Lower leg skin (tissue), 4 donors: ENCODE results near the gene BMP7. TPM values are rescaled to one million over a fixed set of nuclear protein-coding genes. Genes with fewer than 3 reads are reported as not detected.
"Not testable (repeated sequence)": the region's sequence is repeated elsewhere in the genome, so short reads cannot be mapped to it uniquely, and the experiment has no call there.

ENCODE experiments used
- DNase-seq, 2 donors: peaks; one replicate each; pipeline ENCODE4 v3.0.0-alpha.2; 2019; ENCODE audit warnings: low spot score in 2 of 2
- H3K4me3 ChIP-seq: fragments of 200-600 bp; sonication (generic); 2 replicates; pipeline ENCODE4 v1.5.1; 2017; ENCODE audit warnings: mild to moderate bottlenecking, low read depth; ENCODE audit not compliant: poor library complexity, severe bottlenecking
- CTCF ChIP-seq, 3 donors: fragments of 450-650 bp; IDR thresholded peaks; one replicate each; pipeline ENCODE4 v1.5.1; 2016; ENCODE audit warnings: antibody characterized with exemption in 3 of 3, mild to moderate bottlenecking in 3 of 3, moderate library complexity in 2 of 3
- POLR2A ChIP-seq, 2 donors: fragments of 450-650 bp; IDR thresholded peaks; one replicate each; pipeline ENCODE4 v1.6.1; 2016 to 2017; ENCODE audit warnings: antibody characterized with exemption in 2 of 2, mild to moderate bottlenecking in 1 of 2, moderate library complexity in 1 of 2
- WGBS, 2 donors: methylation state at CpG; one replicate each; pipeline ENCODE4 v1.1.5; 2018; 5-methylcytosine and 5-hydroxymethylcytosine counted together
- intact Hi-C: fragments of 100-400 bp; cut with DNase I; formaldehyde crosslinking; loops from one replicate; pipeline ENCODE4 v1.15.0; 2023; ENCODE audit warnings: low total_unique reads
- total RNA-seq, 4 donors: library from RNA; depleted of rRNA; stranded (reverse); fragments of >200 nt; gene quantifications; one replicate each; pipeline ENCODE4 v1.1.0, GENCODE V29; 2016

The BMP7 gene
- total RNA-seq, 4 donors from 2014 or later: 40.5 to 66.3 (median 46.8) TPM

GRCh38 chr20:57244221-57244585, 22.2 kb downstream of the BMP7 start:
- TF ChIP-seq POLR2A (IDR thresholded peaks at IDR 0.05) (no peak), CTCF (IDR thresholded peaks at IDR 0.05) (no peak)
- WGBS, 2 donors: 64 to 76% methylated on average over 7 of the region's 7 CpGs
- H3K4me3 ChIP-seq: no peak overlapping the region
- intact Hi-C loops: no loop called here
- DNase-seq: no peak

- intact Hi-C loops: no loop called here
- no peak overlapping the region for H3K4me3 ChIP-seq
- no peak for TF ChIP-seq CTCF (IDR thresholded peaks at IDR 0.05)
- TF ChIP-seq POLR2A (IDR thresholded peaks at IDR 0.05): no peak
- WGBS, 2 donors: 58 to 70% methylated on average over 17 of the region's 17 CpGs
- no peak for DNase-seq
These were observed 22.8 kb downstream of the BMP7 start for GRCh38 chr20:57243480-57244220.

GRCh38 chr20:57242414-57242813, 24.0 kb downstream of the BMP7 start:
- 60 to 78% methylated on average over 4 of the region's 4 CpGs for WGBS, 2 donors
- DNase-seq: no peak
- intact Hi-C loops: no loop called here

GRCh38 chr20:57241363-57241991, 25.0 kb downstream of the BMP7 start:
- 67 to 70% methylated on average over 6 of the region's 6 CpGs for WGBS, 2 donors
- intact Hi-C loops: no loop called here
- H3K4me3 ChIP-seq: no peak overlapping the region
- DNase-seq: no peak
- no peak for TF ChIP-seq CTCF (IDR thresholded peaks at IDR 0.05)
- TF ChIP-seq POLR2A (IDR thresholded peaks at IDR 0.05): no peak

More at GRCh38 chr20:57242414-57242813, 24.0 kb downstream of the BMP7 start:
- no peak overlapping the region for H3K4me3 ChIP-seq
- TF ChIP-seq POLR2A (IDR thresholded peaks at IDR 0.05): no peak
- TF ChIP-seq CTCF (IDR thresholded peaks at IDR 0.05): no peak

- no peak for DNase-seq
- WGBS, 2 donors: 58 to 62% methylated on average over 8 of the region's 8 CpGs
- no peak for TF ChIP-seq CTCF (IDR thresholded peaks at IDR 0.05)
- TF ChIP-seq POLR2A (IDR thresholded peaks at IDR 0.05): no peak
- intact Hi-C loops: no loop called here
- H3K4me3 ChIP-seq: no peak overlapping the region
These were observed 25.7 kb downstream of the BMP7 start for GRCh38 chr20:57240581-57241362.

- intact Hi-C loops, H3K4me3 ChIP-seq, DNase-seq: not testable (repeated sequence)
- WGBS, 2 donors: 100% methylated on average over 1 of the region's 1 CpG
These were observed 26.7 kb downstream of the BMP7 start for GRCh38 chr20:57239725-57240124.

- 67 to 100% methylated on average over 4 of the region's 4 CpGs for WGBS, 2 donors
- intact Hi-C loops, DNase-seq, H3K4me3 ChIP-seq: not testable (repeated sequence)
These were observed 27.1 kb downstream of the BMP7 start for GRCh38 chr20:57239324-57239723.
